ENCODE measurements around the gene KCNQ4. TPM values are rescaled to one million over a fixed set of nuclear protein-coding genes. Genes with fewer than 3 reads are reported as not detected.

The KCNQ4 gene
- total RNA-seq, 1 donor from 2014 or later: 2.3 TPM

DNA sequence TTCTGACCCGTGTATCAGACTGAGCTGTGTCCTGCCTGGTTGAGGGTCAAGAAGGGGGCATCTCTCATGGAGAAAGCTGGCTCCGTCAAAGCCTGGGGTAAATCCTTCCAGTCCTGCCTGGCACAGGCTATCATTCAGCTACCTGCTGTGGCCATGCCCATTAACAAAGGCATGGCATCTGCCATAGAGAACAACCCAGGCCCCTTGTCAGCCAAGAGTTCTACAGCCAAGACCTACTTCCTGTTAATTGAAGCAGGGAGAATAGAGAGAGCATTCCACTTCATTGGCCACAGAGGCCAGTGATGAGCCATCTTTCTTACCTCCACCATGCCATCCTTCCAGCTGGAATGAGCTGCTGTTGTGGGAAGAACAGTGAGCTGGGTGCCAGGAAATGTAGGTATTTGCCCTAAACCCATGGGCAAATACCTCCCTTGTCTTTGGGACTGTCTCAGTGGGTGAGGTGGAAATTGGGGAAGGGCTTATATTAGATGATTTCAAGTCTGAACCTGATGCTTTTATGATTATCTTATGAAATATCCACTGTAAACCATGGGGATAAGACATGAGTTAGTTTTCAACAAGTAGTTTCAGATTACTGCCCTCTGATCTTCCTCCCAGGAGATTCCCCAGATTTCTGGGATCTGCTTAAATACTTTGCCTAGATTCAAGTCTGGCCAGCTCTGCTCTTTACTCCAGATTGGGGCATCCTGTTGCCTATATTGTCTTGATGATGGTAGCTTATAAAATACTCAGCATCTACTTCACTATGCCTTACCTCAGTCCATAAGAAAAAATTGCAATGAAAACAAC is 11.2 kb upstream of the KCNQ4 start:
- intact Hi-C loops (cut with DNase I): loop anchor here (10.0 kb wide), 1 partner anchor 82 kb away; no protein-coding TSS in a partner anchor
- no peak for ATAC-seq

DNA sequence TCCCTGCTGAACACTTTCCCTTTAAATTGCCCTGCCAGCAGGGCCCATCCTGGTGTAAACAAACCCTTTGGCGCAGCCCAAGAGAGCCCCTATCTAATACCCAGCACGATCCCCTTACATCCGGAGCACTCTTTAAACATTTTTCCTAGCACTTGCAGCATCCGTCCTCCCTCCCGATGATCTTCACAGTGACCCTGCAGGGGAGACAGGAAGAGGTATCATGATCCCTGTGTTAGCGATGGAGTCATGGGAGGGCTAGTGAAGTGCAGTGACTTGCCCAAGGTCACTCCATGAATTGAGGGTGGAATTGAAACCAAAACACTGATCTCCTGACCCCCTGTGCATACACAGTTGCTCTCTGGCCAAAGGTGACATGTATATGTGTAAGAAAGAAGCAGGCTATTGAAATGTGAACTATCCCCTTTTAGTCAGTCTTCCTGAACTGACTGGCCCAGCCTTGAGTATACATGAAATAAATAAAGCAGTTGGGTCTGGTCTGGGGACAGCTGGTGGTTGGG is 9.8 kb upstream of the KCNQ4 start:
- intact Hi-C loops (cut with DNase I): loop anchor here (10.0 kb wide), 1 partner anchor 81 kb away; no protein-coding TSS in a partner anchor
- ATAC-seq (no peak), DNase-seq (ENCODE audit: low spot score) (no peak)

More for the DNA sequence above, 11.2 kb upstream of the KCNQ4 start:
- no peak for DNase-seq (ENCODE audit: low spot score)

GRCh38 chr1:40774266-40774998 is 9.2 kb upstream of the KCNQ4 start:
- DNase-seq (ENCODE audit: low spot score) (no peak), ATAC-seq (peak; percentile 47)
- intact Hi-C loops (cut with DNase I): loop anchor here (10.0 kb wide), 1 partner anchor 80 kb away; no protein-coding TSS in a partner anchor

DNA sequence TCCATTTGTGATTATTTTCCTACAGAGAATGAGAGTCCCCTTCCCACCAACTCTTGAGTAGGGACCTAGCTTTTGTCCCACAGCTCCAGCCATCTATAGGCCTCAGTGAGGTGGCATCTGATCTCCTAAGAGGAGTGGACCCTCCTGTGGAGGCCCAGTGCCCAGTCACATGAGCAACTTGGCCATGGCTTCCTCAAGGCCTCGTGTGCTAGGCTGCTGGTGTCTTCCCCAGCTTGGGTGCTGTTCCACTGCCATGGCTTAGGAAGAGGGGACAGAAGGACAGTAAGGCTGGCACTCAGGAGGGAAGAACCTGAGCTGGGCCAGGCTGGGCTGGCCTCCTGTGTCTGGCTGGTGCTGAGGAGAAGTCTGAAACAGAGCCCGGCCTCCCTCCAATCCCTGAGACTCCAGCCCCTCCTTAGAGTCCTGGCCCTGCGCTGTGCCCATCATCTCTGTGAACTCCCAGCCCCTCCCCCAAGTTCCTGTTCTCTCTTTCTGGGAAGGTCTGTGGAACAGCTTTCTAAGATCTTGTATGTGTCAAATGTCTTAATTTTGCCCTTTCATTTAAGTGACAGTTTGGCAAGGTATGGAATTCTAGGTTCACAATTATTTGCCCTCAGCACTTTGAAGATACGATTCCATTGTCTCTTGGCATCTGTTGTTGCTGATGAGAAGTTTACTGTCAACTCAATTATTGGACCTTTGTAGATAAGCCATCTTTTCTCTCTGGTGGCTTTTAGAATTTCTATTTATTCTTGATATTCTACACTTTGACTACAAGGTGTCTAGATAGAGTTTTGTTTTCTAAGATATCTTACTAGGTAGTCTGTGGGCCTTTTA is 7.1 kb upstream of the KCNQ4 start:
- DNase-seq (ENCODE audit: low spot score): no peak
- ATAC-seq: no peak
- intact Hi-C loops (cut with DNase I): loop anchor here (10.0 kb wide), 1 partner anchor 78 kb away; no protein-coding TSS in a partner anchor

DNA sequence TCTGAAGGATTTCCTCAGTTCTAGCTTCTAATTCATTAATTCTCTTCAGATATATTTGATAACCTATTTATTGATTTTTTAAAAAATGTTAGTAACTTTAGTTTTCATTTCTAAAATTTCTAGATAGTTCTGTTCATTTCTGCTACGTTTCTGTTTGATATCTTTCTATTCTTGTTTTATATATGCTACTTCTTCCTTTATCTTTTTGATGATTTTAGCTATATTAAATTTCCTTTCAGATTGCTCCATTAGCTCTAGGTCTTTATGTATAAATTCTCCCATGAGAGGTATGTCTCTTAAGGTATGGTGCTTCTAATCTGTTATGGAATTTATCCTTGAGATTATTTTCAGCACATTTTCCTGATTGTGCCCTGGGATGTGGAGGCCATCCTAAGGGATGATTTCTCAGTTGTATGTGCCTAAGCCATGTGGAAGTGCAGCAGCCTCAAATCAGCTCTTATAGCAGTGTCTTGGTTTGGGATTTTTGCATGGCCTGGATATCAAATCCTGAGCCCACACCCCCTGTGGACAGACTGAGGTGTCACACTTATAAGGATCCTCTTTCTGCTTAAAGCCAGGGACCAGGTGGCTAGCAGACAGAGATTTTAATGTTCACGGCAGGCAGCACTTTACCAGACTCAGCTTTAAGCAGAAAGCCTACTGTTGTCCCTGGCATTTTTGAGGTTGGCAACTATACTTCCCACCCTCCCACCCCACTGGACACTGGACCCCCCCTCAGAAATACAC is 6.2 kb upstream of the KCNQ4 start:
- intact Hi-C loops (cut with DNase I): loop anchor here (10.0 kb wide), 1 partner anchor 77 kb away; no protein-coding TSS in a partner anchor
- ATAC-seq (no peak), DNase-seq (ENCODE audit: low spot score) (no peak)

GRCh38 chr1:40780678-40781607 is 2.6 kb upstream of the KCNQ4 start:
- intact Hi-C loops (cut with DNase I): no loop called here
- DNase-seq (ENCODE audit: low spot score) (no peak), ATAC-seq (no peak)

DNA sequence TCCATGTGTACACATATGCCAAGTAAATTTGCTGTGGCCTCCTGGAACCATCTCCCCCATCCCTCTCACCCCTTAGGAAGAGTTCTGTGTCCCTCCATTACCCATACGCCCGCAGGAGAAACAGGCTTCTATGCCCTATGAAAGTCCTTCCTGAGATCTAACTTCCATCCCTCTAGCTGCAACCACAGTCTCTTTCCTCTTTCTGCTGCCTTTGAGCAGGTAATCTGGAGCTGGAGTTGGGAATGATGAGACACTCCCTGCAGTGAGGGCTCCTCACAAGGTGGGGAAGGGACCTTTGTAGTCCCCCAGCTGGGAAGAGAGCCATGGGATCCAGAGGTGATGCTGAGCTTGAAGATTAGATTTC is 2.0 kb upstream of the KCNQ4 start:
- intact Hi-C loops (cut with DNase I): no loop called here
- no peak for DNase-seq (ENCODE audit: low spot score)
- no peak for ATAC-seq

- intact Hi-C loops (cut with DNase I): no loop called here
- ATAC-seq (peak; percentile 52), DNase-seq (ENCODE audit: low spot score) (no peak)
Observed at GRCh38 chr1:40782371-40782956, 1.1 kb upstream of the KCNQ4 start.

- intact Hi-C loops (cut with DNase I): no loop called here
- ATAC-seq: no peak
Observed at GRCh38 chr1:40784141-40784770, 669 bp downstream of the KCNQ4 start.

DNA sequence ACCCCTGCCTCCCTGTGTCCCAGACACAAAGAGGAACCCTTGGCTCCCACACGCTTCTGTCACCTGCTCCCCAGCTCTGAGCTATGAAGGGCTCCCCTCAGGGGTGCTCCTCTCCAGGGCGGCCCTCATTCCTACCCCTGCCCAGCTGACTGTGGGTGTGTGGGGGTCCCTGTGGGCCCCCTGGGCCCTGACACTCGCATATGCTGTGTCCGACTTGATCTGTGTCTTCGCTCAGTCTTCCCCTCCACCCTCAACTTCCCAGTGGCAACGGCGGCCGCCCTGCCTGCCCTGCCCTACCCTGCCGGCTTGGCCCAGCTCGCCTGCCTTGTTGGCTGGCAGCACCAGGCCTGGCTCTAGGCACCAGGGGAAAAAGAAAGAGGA is 1.2 kb downstream of the KCNQ4 start:
- intact Hi-C loops (cut with DNase I): no loop called here

More at GRCh38 chr1:40784141-40784770, 669 bp downstream of the KCNQ4 start:
- DNase-seq (ENCODE audit: low spot score): no peak

GRCh38 chr1:40785446-40785845 is 1.9 kb downstream of the KCNQ4 start:
- DNase-seq (ENCODE audit: low spot score) (no peak), ATAC-seq (no peak)
- intact Hi-C loops (cut with DNase I): no loop called here

More for the DNA sequence above, 1.2 kb downstream of the KCNQ4 start:
- DNase-seq (ENCODE audit: low spot score) (no peak), ATAC-seq (no peak)

- intact Hi-C loops (cut with DNase I): no loop called here
- no peak for DNase-seq (ENCODE audit: low spot score)
- no peak for ATAC-seq
Observed at GRCh38 chr1:40786171-40786994, 2.8 kb downstream of the KCNQ4 start.

- intact Hi-C loops (cut with DNase I): no loop called here
Observed at GRCh38 chr1:40786995-40787705, 3.6 kb downstream of the KCNQ4 start.

GRCh38 chr1:40787737-40788560 is 4.4 kb downstream of the KCNQ4 start:
- no peak for DNase-seq (ENCODE audit: low spot score)
- intact Hi-C loops (cut with DNase I): no loop called here
- no peak for ATAC-seq

More at GRCh38 chr1:40786995-40787705, 3.6 kb downstream of the KCNQ4 start:
- DNase-seq (ENCODE audit: low spot score) (no peak), ATAC-seq (no peak)
